ENCODE measurements around the gene MAJIN. TPM values are rescaled to one million over a fixed set of nuclear protein-coding genes. Genes with fewer than 3 reads are reported as not detected.

Gene MAJIN
- total RNA-seq, 1 experiment from 2014 or later: not detected

DNA sequence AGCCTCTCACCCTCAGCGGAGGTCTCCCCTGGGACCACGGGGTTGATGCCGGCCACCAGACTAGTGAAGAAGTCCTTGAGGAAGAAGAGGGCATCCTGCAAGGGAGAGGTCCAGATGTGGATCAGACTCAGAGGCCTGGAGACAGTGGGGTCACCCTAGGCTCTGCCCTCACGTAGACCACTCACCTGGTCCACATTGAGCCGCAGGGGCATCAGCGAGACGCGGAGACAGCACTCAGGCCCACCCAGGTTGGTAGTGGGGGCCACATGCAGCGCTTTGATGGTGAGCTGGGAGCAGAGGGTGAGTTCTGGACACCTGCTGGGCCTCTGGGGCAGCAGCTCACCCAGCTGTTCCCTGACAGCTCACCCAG, 73.8 kb downstream of the MAJIN start:
- Mint-ChIP-seq H3K4me3 (ENCODE audit: unreplicated experiment) (no peak overlapping the region), H3K9me3 (ENCODE audit: unreplicated experiment) (no peaks in the 10 kb centered on the region), H3K36me3 (ENCODE audit: insufficient read depth, unreplicated experiment) (peaks cover 35% of the 10 kb centered on the region), H3K4me1 (ENCODE audit: low read depth, unreplicated experiment) (no peaks in the 10 kb centered on the region), H3K27me3 (ENCODE audit: insufficient read depth, unreplicated experiment) (no peaks in the 10 kb centered on the region), H3K27ac (ENCODE audit: unreplicated experiment) (no peak overlapping the region)
- Histone ChIP-seq H3K9me3 (no peaks in the 10 kb centered on the region), H3K36me3 (ENCODE audit: control insufficient read depth, insufficient read depth, low read length) (no peaks in the 10 kb centered on the region; the same call in 1 of the 2 replicates), H3K4me1 (peaks cover 13% of the 10 kb centered on the region), H3K27me3 (replicated peaks; ENCODE audit: control insufficient read depth, insufficient read depth, low read length) (no peaks in the 10 kb centered on the region), H3K4me3 (ENCODE audit: low read depth, low read length) (no peak overlapping the region)
- POLR2A ChIA-PET: no interaction called here
- BruUV-seq (replicated peaks): no TSS peak
- intact Hi-C loops (cut with micrococcal nuclease; ENCODE audit: unreplicated experiment): no loop called here
- CTCF ChIA-PET: no interaction called here
- TF ChIP-seq, protein P1, sequence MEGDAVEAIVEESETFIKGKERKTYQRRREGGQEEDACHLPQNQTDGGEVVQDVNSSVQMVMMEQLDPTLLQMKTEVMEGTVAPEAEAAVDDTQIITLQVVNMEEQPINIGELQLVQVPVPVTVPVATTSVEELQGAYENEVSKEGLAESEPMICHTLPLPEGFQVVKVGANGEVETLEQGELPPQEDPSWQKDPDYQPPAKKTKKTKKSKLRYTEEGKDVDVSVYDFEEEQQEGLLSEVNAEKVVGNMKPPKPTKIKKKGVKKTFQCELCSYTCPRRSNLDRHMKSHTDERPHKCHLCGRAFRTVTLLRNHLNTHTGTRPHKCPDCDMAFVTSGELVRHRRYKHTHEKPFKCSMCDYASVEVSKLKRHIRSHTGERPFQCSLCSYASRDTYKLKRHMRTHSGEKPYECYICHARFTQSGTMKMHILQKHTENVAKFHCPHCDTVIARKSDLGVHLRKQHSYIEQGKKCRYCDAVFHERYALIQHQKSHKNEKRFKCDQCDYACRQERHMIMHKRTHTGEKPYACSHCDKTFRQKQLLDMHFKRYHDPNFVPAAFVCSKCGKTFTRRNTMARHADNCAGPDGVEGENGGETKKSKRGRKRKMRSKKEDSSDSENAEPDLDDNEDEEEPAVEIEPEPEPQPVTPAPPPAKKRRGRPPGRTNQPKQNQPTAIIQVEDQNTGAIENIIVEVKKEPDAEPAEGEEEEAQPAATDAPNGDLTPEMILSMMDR (IDR thresholded peaks at IDR 0.05; ENCODE audit: insufficient read depth in 1 of 2, low read depth in 1 of 2, low read length in 1 of 2, severe bottlenecking in 1 of 2, unreplicated experiment in 1 of 2): no peak
- no peak for DNase-seq

DNA sequence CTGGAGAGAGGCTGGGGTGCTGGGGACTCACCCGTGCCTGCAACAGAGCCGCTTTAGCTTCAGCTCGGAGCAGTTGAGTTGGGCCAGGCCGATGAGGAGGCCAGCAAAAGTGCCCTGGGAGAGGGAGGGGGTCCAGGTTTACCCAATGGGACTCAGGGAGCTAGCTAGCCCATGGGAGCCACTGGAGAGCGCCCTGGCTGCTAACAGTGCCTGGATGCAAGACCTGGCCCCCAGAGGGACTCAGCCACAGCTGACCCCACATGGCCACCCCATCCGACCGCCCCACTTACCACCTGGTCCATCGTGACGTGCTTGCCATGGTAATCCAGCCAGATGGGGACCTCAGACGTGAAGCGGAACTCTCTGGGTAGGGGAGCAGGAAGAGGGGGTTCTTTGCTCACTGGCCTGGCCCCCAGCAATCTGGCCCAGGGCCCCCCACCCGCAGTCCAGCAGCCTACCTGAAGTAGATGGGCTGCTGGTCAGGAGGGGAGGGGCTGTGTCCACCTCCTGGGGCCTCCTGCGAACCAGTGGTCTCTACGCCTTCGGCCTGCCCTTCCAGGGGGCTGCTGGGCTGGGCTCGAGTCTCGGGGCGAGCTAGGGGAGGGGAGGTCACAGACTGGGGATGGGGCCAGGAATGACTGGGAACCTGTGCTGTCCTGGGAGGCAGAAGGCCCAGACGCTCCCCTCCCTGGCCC, 74.4 kb downstream of the MAJIN start:
- ChIA-PET POLR2A (interaction anchor here (0.6 kb wide), 2 partner anchors 9 to 62 kb away, joined by 3 to 6 read pairs; no protein-coding TSS in a partner anchor), CTCF (no interaction called here)
- TF ChIP-seq, protein P1 (IDR thresholded peaks at IDR 0.05; ENCODE audit: insufficient read depth in 1 of 2, low read depth in 1 of 2, low read length in 1 of 2, severe bottlenecking in 1 of 2, unreplicated experiment in 1 of 2): no peak
- Mint-ChIP-seq H3K4me3 (ENCODE audit: unreplicated experiment) (no peak overlapping the region), H3K27ac (ENCODE audit: unreplicated experiment) (no peak overlapping the region), H3K27me3 (ENCODE audit: insufficient read depth, unreplicated experiment) (no peaks in the 10 kb centered on the region), H3K36me3 (ENCODE audit: insufficient read depth, unreplicated experiment) (peaks cover 40% of the 10 kb centered on the region), H3K9me3 (ENCODE audit: unreplicated experiment) (no peaks in the 10 kb centered on the region), H3K4me1 (ENCODE audit: low read depth, unreplicated experiment) (no peaks in the 10 kb centered on the region)
- Histone ChIP-seq H3K27me3 (replicated peaks; ENCODE audit: control insufficient read depth, insufficient read depth, low read length) (no peaks in the 10 kb centered on the region), H3K4me1 (peaks cover 14% of the 10 kb centered on the region), H3K36me3 (ENCODE audit: control insufficient read depth, insufficient read depth, low read length) (peaks cover 3% of the 10 kb centered on the region), H3K9me3 (no peaks in the 10 kb centered on the region), H3K4me3 (ENCODE audit: low read depth, low read length) (no peak overlapping the region)
- BruUV-seq (replicated peaks): no TSS peak
- intact Hi-C loops (cut with micrococcal nuclease; ENCODE audit: unreplicated experiment): no loop called here
- no peak for DNase-seq

DNA sequence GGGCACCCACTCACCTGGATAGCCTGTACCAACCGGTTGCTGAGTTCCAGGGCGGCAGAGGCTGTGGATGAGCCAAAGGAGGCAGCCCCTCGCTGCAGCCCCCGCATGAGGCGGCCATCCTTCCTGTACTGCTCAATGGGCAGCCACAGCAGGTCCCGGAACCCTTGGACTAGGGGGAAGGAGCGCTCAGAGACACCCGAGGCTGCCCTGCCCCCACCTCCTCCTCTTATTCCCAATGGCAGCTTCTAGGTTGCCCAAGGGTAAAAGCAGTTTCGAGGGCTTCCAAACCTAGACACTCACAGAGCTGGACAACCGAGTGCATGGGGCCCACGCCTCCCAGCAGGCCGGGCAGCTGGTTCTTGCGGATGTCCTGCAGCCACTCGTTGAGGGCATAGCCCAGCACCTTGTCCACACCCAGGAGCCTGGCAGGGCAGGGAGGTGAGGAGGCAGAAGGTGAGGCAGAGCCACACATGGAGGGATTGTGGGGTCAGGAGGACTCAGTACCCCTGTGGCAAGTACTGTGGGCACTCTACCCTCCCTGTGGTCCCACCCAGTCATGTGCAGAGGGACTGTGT, 75.4 kb downstream of the MAJIN start:
- ChIA-PET CTCF (interaction anchor here (0.6 to 1.0 kb wide), 3 partner anchors 17 to 101 kb away, joined by 4 read pairs; partner anchors contain the start of gene BATF2), POLR2A (interaction anchor here (0.5 to 0.6 kb wide), 3 partner anchors 10 to 116 kb away, joined by 4 to 6 read pairs (median 4); no protein-coding TSS in a partner anchor)
- no TSS peak for BruUV-seq (replicated peaks)
- Mint-ChIP-seq H3K4me1 (ENCODE audit: low read depth, unreplicated experiment) (peaks cover 10% of the 10 kb centered on the region), H3K27ac (ENCODE audit: unreplicated experiment) (no peak overlapping the region), H3K4me3 (ENCODE audit: unreplicated experiment) (no peak overlapping the region), H3K36me3 (ENCODE audit: insufficient read depth, unreplicated experiment) (peaks cover 46% of the 10 kb centered on the region), H3K27me3 (ENCODE audit: insufficient read depth, unreplicated experiment) (no peaks in the 10 kb centered on the region), H3K9me3 (ENCODE audit: unreplicated experiment) (no peaks in the 10 kb centered on the region)
- no peak for DNase-seq
- no peaks in the 10 kb centered on the region for H3K27me3 ChIP-seq (replicated peaks; ENCODE audit: control insufficient read depth, insufficient read depth, low read length)
- TF ChIP-seq, protein P1 (IDR thresholded peaks at IDR 0.05; ENCODE audit: insufficient read depth in 1 of 2, low read depth in 1 of 2, low read length in 1 of 2, severe bottlenecking in 1 of 2, unreplicated experiment in 1 of 2): no peak
- no peak overlapping the region for H3K4me3 ChIP-seq (ENCODE audit: low read depth, low read length)
- H3K9me3 ChIP-seq: no peaks in the 10 kb centered on the region
- peaks cover 24% of the 10 kb centered on the region for H3K4me1 ChIP-seq
- intact Hi-C loops (cut with micrococcal nuclease; ENCODE audit: unreplicated experiment): no loop called here
- H3K36me3 ChIP-seq (ENCODE audit: control insufficient read depth, insufficient read depth, low read length): peaks cover 8% of the 10 kb centered on the region
